GM19043 (cell line): ENCODE measurements around the gene PEX26.

Experiments used
- ATAC-seq: cut with Tn5 transposase; IDR thresholded peaks from one replicate; pipeline ENCODE4 v1.9.1; 2021; ENCODE audit warnings: low read depth; ENCODE audit not compliant: unreplicated experiment

The PEX26 gene

DNA sequence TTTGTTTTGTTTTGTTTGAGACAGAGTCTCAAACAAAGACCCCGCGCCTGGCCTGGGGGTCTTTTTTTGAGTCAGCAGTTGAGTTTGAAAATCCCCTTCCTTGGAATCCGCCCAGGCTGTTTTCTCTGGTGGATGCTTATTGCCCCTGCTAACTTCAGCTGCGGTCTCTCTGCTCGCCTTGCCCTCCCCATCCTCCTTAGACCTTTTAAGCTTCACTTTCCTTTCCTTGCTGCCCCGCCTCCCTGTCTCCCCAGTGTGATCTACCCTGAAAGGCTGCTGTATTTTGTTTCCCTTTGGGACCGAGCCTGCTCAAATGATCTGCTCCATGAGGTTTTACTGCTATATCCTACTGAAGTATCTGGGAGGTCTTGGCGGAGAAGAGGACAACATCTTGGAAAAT is 74.7 kb downstream of the PEX26 start:
- no peak for ATAC-seq

DNA sequence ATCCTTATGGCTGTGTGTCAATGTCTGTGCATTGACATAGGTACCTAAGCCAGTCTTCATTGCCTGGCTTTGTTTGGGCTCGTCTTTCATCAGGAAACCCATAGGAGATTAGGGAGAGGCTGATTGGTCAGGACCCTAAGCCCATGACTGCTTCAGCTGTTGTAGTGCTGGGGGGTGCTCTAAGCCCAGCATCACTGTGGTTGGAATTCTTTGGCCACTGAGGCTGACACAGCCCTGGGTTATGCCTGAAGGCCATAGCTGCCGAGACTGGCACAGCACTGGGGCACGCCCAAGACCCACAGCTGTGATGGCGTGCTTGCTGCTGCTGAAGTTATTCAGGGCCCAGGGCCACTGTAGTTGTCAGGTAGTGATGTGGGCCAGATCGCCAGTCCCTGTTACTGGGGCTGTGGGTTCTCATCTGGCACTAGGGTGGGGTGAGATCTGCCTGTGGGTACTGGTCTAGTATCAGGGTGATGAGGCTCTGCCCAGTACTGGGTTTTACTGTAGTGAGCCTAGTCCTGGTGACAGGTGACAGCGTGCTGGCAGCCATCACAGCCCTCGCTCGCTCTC is 77.1 kb downstream of the PEX26 start:
- ATAC-seq = no peak
